ENCODE results near the gene ANKRD39.

Gene ANKRD39

GRCh38 chr2:96826546-96827278, 31.1 kb downstream of the ANKRD39 start:
- DNase-seq (ENCODE audit: low read depth in 2 of 2), result no peak

GRCh38 chr2:96825057-96825456, 32.8 kb downstream of the ANKRD39 start:
- DNase-seq (ENCODE audit: low read depth in 2 of 2), result no peak

- no peak for DNase-seq (ENCODE audit: low read depth in 2 of 2)
Measured at GRCh38 chr2:96824079-96824870, 33.5 kb downstream of the ANKRD39 start.

GRCh38 chr2:96823198-96823597, 34.6 kb downstream of the ANKRD39 start:
- no peak for DNase-seq (ENCODE audit: low read depth in 2 of 2)

GRCh38 chr2:96822786-96823185, 35.0 kb downstream of the ANKRD39 start:
- DNase-seq (ENCODE audit: low read depth in 2 of 2), result no peak

GRCh38 chr2:96821113-96821675, 36.6 kb downstream of the ANKRD39 start:
- DNase-seq (ENCODE audit: low read depth in 2 of 2), result no peak

- DNase-seq (ENCODE audit: low read depth in 2 of 2), result no peak
Measured at GRCh38 chr2:96819876-96820511, 37.8 kb downstream of the ANKRD39 start.

- no peak for DNase-seq (ENCODE audit: low read depth in 2 of 2)
Measured at GRCh38 chr2:96819128-96819875, 38.5 kb downstream of the ANKRD39 start.

GRCh38 chr2:96817882-96818281, 39.9 kb downstream of the ANKRD39 start:
- DNase-seq (ENCODE audit: low read depth in 2 of 2), result no peak

- DNase-seq (ENCODE audit: low read depth in 2 of 2), result no peak
Measured at GRCh38 chr2:96816836-96817702, 40.7 kb downstream of the ANKRD39 start.

GRCh38 chr2:96816127-96816835, 41.5 kb downstream of the ANKRD39 start, which contains the start of gene CNNM3:
CNNM3 (plus strand) TSS chr2:96816268; CDS start chr2:96816278, 10 bp downstream.
- peak; percentile 89 to 95 for DNase-seq (ENCODE audit: low read depth in 2 of 2)

- no peak for DNase-seq (ENCODE audit: low read depth in 2 of 2)
Measured at GRCh38 chr2:96815326-96816126, 42.3 kb downstream of the ANKRD39 start.

GRCh38 chr2:96813656-96814055, 44.2 kb downstream of the ANKRD39 start:
- no peak for DNase-seq (ENCODE audit: low read depth in 2 of 2)

- no peak for DNase-seq (ENCODE audit: low read depth in 2 of 2)
Measured at GRCh38 chr2:96811917-96812316, 45.9 kb downstream of the ANKRD39 start.

- no peak for DNase-seq (ENCODE audit: low read depth in 2 of 2)
Measured at GRCh38 chr2:96810783-96811192, 47.0 kb downstream of the ANKRD39 start.

- no peak for DNase-seq (ENCODE audit: low read depth in 2 of 2)
Measured at GRCh38 chr2:96809951-96810782, 47.6 kb downstream of the ANKRD39 start.

- no peak for DNase-seq (ENCODE audit: low read depth in 2 of 2)
Measured at GRCh38 chr2:96809216-96809882, 48.5 kb downstream of the ANKRD39 start.
